ENCODE data around the gene PEPD. TPM values are rescaled to one million over a fixed set of nuclear protein-coding genes. Genes with fewer than 3 reads are reported as not detected.

PEPD gene
- total RNA-seq, 2 experiments from 2014 or later: 17.5 to 23.0 TPM

- H3K4me1 ChIP-seq (ENCODE audit: insufficient read depth, low read length): peaks cover 22% of the 10 kb centered on the region
- H3K9me3 ChIP-seq (ENCODE audit: control insufficient read depth in 1 of 2, insufficient read depth in 1 of 2, low read length in 2 of 2): no peaks in the 10 kb centered on the region
- no peak overlapping the region for H3K27ac ChIP-seq (ENCODE audit: low read depth in 1 of 2, low read length in 2 of 2)
- Mint-ChIP-seq H3K4me1 (ENCODE audit: low read depth) (peaks cover 16% of the 10 kb centered on the region), H3K4me3 (no peak overlapping the region), H3K27ac (no peak overlapping the region), H3K9me3 (no peaks in the 10 kb centered on the region), H3K27me3 (no peaks in the 10 kb centered on the region), H3K36me3 (ENCODE audit: low read depth) (no peaks in the 10 kb centered on the region)
- H3K4me3 ChIP-seq (ENCODE audit: low read length): no peak overlapping the region
- peaks cover 2% of the 10 kb centered on the region for H3K36me3 ChIP-seq (ENCODE audit: insufficient read depth, low read length)
- intact Hi-C loops (cut with DNase I, micrococcal nuclease): no loop called here
- POLR2A ChIA-PET: no interaction called here
- CTCF ChIA-PET: no interaction called here
- DNase-seq (no peak), ATAC-seq (ENCODE audit: poor library complexity) (no peak)
- no peaks in the 10 kb centered on the region for H3K27me3 ChIP-seq (ENCODE audit: control insufficient read depth in 1 of 2, insufficient read depth in 2 of 2, low read length in 2 of 2)
- no peak for TF ChIP-seq CTCF (IDR thresholded peaks at IDR 0.05)
Observed at GRCh38 chr19:33434069-33434885, 87.3 kb downstream of the PEPD start.

- POLR2A ChIA-PET: no interaction called here
- H3K9me3 Mint-ChIP-seq: no peaks in the 10 kb centered on the region
- no peak for DNase-seq
Observed at GRCh38 chr19:33432446-33433170, 89.0 kb downstream of the PEPD start.

GRCh38 chr19:33432015-33432414 lies 89.6 kb downstream of the PEPD start:
- H3K4me1 Mint-ChIP-seq (ENCODE audit: low read depth): peaks cover 19% of the 10 kb centered on the region
- no peak overlapping the region for H3K27ac Mint-ChIP-seq
- no peaks in the 10 kb centered on the region for H3K27me3 Mint-ChIP-seq
- H3K36me3 ChIP-seq (ENCODE audit: insufficient read depth, low read length): peaks cover 2% of the 10 kb centered on the region
- CTCF ChIA-PET: interaction anchor here (1.0 to 1.2 kb wide), 2 partner anchors 16 to 197 kb away, joined by 3 to 4 read pairs; no protein-coding TSS in a partner anchor
- ATAC-seq (ENCODE audit: poor library complexity): no peak
- H3K9me3 ChIP-seq (ENCODE audit: control insufficient read depth in 1 of 2, insufficient read depth in 1 of 2, low read length in 2 of 2): no peaks in the 10 kb centered on the region
- POLR2A ChIA-PET: no interaction called here
- no peak for DNase-seq
- no peaks in the 10 kb centered on the region for H3K9me3 Mint-ChIP-seq
- H3K4me3 ChIP-seq (ENCODE audit: low read length): no peak overlapping the region
- no peak for TF ChIP-seq CTCF (IDR thresholded peaks at IDR 0.05)
- intact Hi-C loops (cut with DNase I, micrococcal nuclease): no loop called here
- no peaks in the 10 kb centered on the region for H3K27me3 ChIP-seq (ENCODE audit: control insufficient read depth in 1 of 2, insufficient read depth in 2 of 2, low read length in 2 of 2)
- H3K36me3 Mint-ChIP-seq (ENCODE audit: low read depth): no peaks in the 10 kb centered on the region
- no peak overlapping the region for H3K27ac ChIP-seq (ENCODE audit: low read depth in 1 of 2, low read length in 2 of 2)
- H3K4me1 ChIP-seq (ENCODE audit: insufficient read depth, low read length): peaks cover 22% of the 10 kb centered on the region
- H3K4me3 Mint-ChIP-seq: no peak overlapping the region

More at GRCh38 chr19:33432446-33433170, 89.0 kb downstream of the PEPD start:
- Histone ChIP-seq H3K27ac (ENCODE audit: low read depth in 1 of 2, low read length in 2 of 2) (no peak overlapping the region), H3K27me3 (ENCODE audit: control insufficient read depth in 1 of 2, insufficient read depth in 2 of 2, low read length in 2 of 2) (no peaks in the 10 kb centered on the region), H3K4me3 (ENCODE audit: low read length) (no peak overlapping the region), H3K36me3 (ENCODE audit: insufficient read depth, low read length) (peaks cover 2% of the 10 kb centered on the region), H3K4me1 (ENCODE audit: insufficient read depth, low read length) (peaks cover 22% of the 10 kb centered on the region), H3K9me3 (ENCODE audit: control insufficient read depth in 1 of 2, insufficient read depth in 1 of 2, low read length in 2 of 2) (no peaks in the 10 kb centered on the region)
- no peaks in the 10 kb centered on the region for H3K36me3 Mint-ChIP-seq (ENCODE audit: low read depth)
- H3K27ac Mint-ChIP-seq: peak overlapping the region; percentile 24
- TF ChIP-seq CTCF (IDR thresholded peaks at IDR 0.05): no peak
- H3K4me1 Mint-ChIP-seq (ENCODE audit: low read depth): peaks cover 19% of the 10 kb centered on the region
- no peak for ATAC-seq (ENCODE audit: poor library complexity)
- no peaks in the 10 kb centered on the region for H3K27me3 Mint-ChIP-seq
- CTCF ChIA-PET: interaction anchor here (1.0 to 1.2 kb wide), 2 partner anchors 16 to 197 kb away, joined by 3 to 4 read pairs; no protein-coding TSS in a partner anchor
- intact Hi-C loops (cut with DNase I, micrococcal nuclease): no loop called here
- no peak overlapping the region for H3K4me3 Mint-ChIP-seq

Data from CD4-positive, alpha-beta T cell (primary cell).